ENCODE results near the gene ASIC2. TPM values are rescaled to one million over a fixed set of nuclear protein-coding genes. Genes with fewer than 3 reads are reported as not detected.
A peak's percentile ranks its signal among the peaks of the same experiment; 100 is the strongest.

Gene ASIC2
- total and polyA plus RNA-seq, 9 of the 15 experiments (the other 6 are each of a cell fraction or from before 2014, with no cell fraction given) = not detected

DNA sequence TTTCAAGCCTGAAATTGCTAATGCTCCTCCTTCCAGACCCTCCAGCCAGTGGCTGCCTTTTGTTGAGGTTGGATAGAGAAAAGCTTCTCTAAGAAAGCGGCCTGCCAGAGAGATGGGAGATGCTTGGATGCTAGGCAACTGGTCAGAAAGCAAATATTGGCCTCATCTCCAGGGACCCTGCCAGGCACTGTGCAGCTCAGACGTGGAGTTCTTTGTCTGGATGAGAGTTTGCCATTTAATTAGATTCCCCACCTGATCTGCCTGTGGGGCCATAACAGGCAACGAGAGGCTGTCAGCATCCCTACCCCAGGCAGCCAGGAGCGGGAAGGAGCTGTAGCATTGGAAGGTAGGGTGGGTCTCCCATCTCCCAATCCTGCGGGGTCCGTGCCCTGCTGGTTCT, 52.7 kb downstream of the ASIC2 start:
- POLR2A ChIA-PET = interaction anchor here (0.6 to 1.6 kb wide), 3 partner anchors 10 to 253 kb away, joined by 3 to 5 read pairs (median 3); no protein-coding TSS in a partner anchor
- no peaks in the 10 kb centered on the region for H3K36me3 ChIP-seq (ENCODE audit: control insufficient read depth, insufficient read depth, low read length)
- no peaks in the 10 kb centered on the region for H3K9me1 ChIP-seq (ENCODE audit: control insufficient read depth, insufficient read depth, low read length)
- H3K9me3 ChIP-seq (replicated peaks; ENCODE audit: control insufficient read depth, insufficient read depth, low read depth, low read length) = no peaks in the 10 kb centered on the region
- no peak for FAIRE-seq
- no peak overlapping the region for H3K27ac ChIP-seq (ENCODE audit: extremely low read depth, low read depth, low read length)
- peaks cover 9 to 14% of the 10 kb centered on the region in 2 experiments; a peak in 3 of 5 replicates for H3K27me3 ChIP-seq (ENCODE audit: control insufficient read depth in 2 of 2, insufficient read depth in 2 of 2, low read length in 2 of 2)
- intact Hi-C loops (cut with micrococcal nuclease) (no loop called here), in situ Hi-C loops (cut with MboI) (no loop called here)
- CTCF ChIA-PET (ENCODE audit: low intra/inter-chr PET ratio) = no interaction called here
- no peak overlapping the region for H3K4me2 ChIP-seq (ENCODE audit: insufficient read depth, low read length)
- H2AFZ ChIP-seq (ENCODE audit: low read depth, low read length) = no peak overlapping the region
- no TSS peak for BruUV-seq (replicated peaks)
- no peaks in the 10 kb centered on the region for H3K79me2 ChIP-seq (ENCODE audit: control insufficient read depth, insufficient read depth, low read length)
- H3K4me3 ChIP-seq = no peak overlapping the region
- no peaks in the 10 kb centered on the region for H3K4me1 ChIP-seq (replicated peaks in 1 of 2; ENCODE audit: control insufficient read depth in 2 of 2, insufficient read depth in 2 of 2, low read length in 2 of 2)
- no peak for DNase-seq (ENCODE audit: extremely low read depth in 1 of 4, low spot score in 3 of 4)
- H4K20me1 ChIP-seq (replicated peaks; ENCODE audit: control insufficient read depth, insufficient read depth, low read length) = no peaks in the 10 kb centered on the region
- H3K9ac ChIP-seq (ENCODE audit: insufficient read depth in 1 of 2, low read depth in 2 of 2, low read length in 2 of 2) = no peak overlapping the region
- WGBS (ENCODE audit: insufficient coverage, low coverage, missing lambda C conversion rate) = 0% methylated on average over 6 of the region's 6 CpGs
- no peak for TF ChIP-seq ZBTB12 (CRISPR knock-in tag; IDR thresholded peaks at IDR 0.05)
- TF ChIP-seq, protein P1, sequence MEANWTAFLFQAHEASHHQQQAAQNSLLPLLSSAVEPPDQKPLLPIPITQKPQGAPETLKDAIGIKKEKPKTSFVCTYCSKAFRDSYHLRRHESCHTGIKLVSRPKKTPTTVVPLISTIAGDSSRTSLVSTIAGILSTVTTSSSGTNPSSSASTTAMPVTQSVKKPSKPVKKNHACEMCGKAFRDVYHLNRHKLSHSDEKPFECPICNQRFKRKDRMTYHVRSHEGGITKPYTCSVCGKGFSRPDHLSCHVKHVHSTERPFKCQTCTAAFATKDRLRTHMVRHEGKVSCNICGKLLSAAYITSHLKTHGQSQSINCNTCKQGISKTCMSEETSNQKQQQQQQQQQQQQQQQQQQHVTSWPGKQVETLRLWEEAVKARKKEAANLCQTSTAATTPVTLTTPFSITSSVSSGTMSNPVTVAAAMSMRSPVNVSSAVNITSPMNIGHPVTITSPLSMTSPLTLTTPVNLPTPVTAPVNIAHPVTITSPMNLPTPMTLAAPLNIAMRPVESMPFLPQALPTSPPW (CRISPR knock-in tag; IDR thresholded peaks at IDR 0.05) = no peak
- no peak for ATAC-seq

DNA sequence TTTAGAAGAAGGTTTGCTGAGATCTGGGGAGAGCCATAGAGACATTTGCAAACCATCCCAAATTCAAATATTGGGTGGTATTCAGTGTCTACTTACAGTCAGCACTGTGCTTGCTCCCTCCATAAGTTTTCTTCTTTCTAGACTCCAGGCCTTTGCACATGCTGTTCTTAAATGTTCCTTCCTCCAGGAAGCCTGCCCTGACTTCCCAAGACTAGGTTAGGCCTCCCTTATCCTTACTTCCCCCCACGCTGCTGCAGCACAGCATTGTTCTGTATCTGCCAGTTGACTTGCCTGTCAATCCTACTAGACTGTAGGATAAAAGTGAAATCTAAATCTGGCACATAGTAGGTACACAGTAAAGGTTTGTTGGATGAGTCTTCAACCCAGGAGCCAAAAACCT, 53.4 kb downstream of the ASIC2 start:
- Histone ChIP-seq H4K20me1 (replicated peaks; ENCODE audit: control insufficient read depth, insufficient read depth, low read length) (no peaks in the 10 kb centered on the region), H2AFZ (ENCODE audit: low read depth, low read length) (no peak overlapping the region), H3K79me2 (ENCODE audit: control insufficient read depth, insufficient read depth, low read length) (no peaks in the 10 kb centered on the region), H3K9me1 (ENCODE audit: control insufficient read depth, insufficient read depth, low read length) (no peaks in the 10 kb centered on the region), H3K36me3 (ENCODE audit: control insufficient read depth, insufficient read depth, low read length) (no peaks in the 10 kb centered on the region), H3K4me2 (ENCODE audit: insufficient read depth, low read length) (no peak overlapping the region), H3K9ac (ENCODE audit: insufficient read depth in 1 of 2, low read depth in 2 of 2, low read length in 2 of 2) (no peak overlapping the region), H3K4me1 (replicated peaks in 1 of 2; ENCODE audit: control insufficient read depth in 2 of 2, insufficient read depth in 2 of 2, low read length in 2 of 2) (no peaks in the 10 kb centered on the region), H3K27me3 (ENCODE audit: control insufficient read depth in 2 of 2, insufficient read depth in 2 of 2, low read length in 2 of 2) (peaks cover 9 to 19% of the 10 kb centered on the region in 2 experiments; a peak in 3 of 5 replicates), H3K9me3 (replicated peaks; ENCODE audit: control insufficient read depth, insufficient read depth, low read depth, low read length) (no peaks in the 10 kb centered on the region), H3K4me3 (no peak overlapping the region), H3K27ac (ENCODE audit: extremely low read depth, low read depth, low read length) (no peak overlapping the region)
- FAIRE-seq (no peak), DNase-seq (ENCODE audit: extremely low read depth in 1 of 4, low spot score in 3 of 4) (no peak), ATAC-seq (no peak)
- no TSS peak for BruUV-seq (replicated peaks)
- ChIA-PET POLR2A (no interaction called here), CTCF (ENCODE audit: low intra/inter-chr PET ratio) (no interaction called here)
- whole genome bisulfite sequencing (ENCODE audit: insufficient coverage, low coverage, missing lambda C conversion rate) = 0% methylated on average over 1 of the region's 1 CpG
- in situ Hi-C loops (cut with MboI) = no loop called here
- no peak for TF ChIP-seq ZBTB17 (CRISPR knock-in tag; IDR thresholded peaks at IDR 0.05)
- TF ChIP-seq ZKSCAN1 (IDR thresholded peaks at IDR 0.05; ENCODE audit: low read depth, low read length) = peak; percentile 21; the same call in 1 of the 2 replicates
- TF ChIP-seq ZFP36 (IDR thresholded peaks at IDR 0.05; ENCODE audit: low read depth, low read length, partially characterized antibody) = peak; percentile 65
- no peak for TF ChIP-seq ZBTB7A (IDR thresholded peaks at IDR 0.05; ENCODE audit: borderline replicate concordance, control insufficient read depth, low read depth, low read length)
- intact Hi-C loops (cut with micrococcal nuclease) = no loop called here
